GM23338 (cell line): ENCODE measurements around the gene CGNL1.

ENCODE experiments used
- CTCF ChIP-seq, 2 experiments: fragments of 200-600 bp in 1 of 2; sonication (generic) in 1 of 2; conservative IDR thresholded peaks; 2 replicates each; pipeline versions ENCODE4 v1.5.1 to v1.6.1; 2016 to 2017; ENCODE audit warnings: antibody characterized with exemption in 2 of 2, low read depth in 2 of 2, mild to moderate bottlenecking in 2 of 2, moderate library complexity in 1 of 2
- EZH2 ChIP-seq: fragments of 200-600 bp; sonication (generic); IDR thresholded peaks from one replicate; pipeline ENCODE4 v1.8.0; 2017; ENCODE audit warnings: antibody characterized with exemption, mild to moderate bottlenecking, low read depth; ENCODE audit not compliant: unreplicated experiment
- EZH2phosphoT487 ChIP-seq: fragments of 200-600 bp; sonication (generic); IDR thresholded peaks from one replicate; pipeline ENCODE4 v1.8.1; 2018; ENCODE audit warnings: antibody characterized with exemption; ENCODE audit not compliant: unreplicated experiment
- JUNB ChIP-seq: IDR thresholded peaks from one replicate; pipeline ENCODE4 v1.6.1; 2016; ENCODE audit warnings: antibody characterized with exemption; ENCODE audit not compliant: unreplicated experiment
- POLR2AphosphoS5 ChIP-seq: IDR thresholded peaks from 2 replicates; pipeline ENCODE4 v1.6.1; 2016; ENCODE audit warnings: antibody characterized with exemption, low read depth
- STAT1 ChIP-seq: IDR thresholded peaks from one replicate; pipeline ENCODE4 v1.6.1; 2016; ENCODE audit warnings: antibody characterized with exemption; ENCODE audit not compliant: unreplicated experiment

- TF ChIP-seq EZH2phosphoT487 (no peak), POLR2AphosphoS5 (no peak), CTCF (conservative IDR thresholded peaks at IDR 0.05; ENCODE audit: low read depth in 2 of 2) (no peak), EZH2 (no peak), JUNB (no peak), STAT1 (no peak)
Measured at GRCh38 chr15:57519806-57520205, 143.5 kb downstream of the CGNL1 start.
